Measurements from ENCODE around the gene WDR36. TPM values are rescaled to one million over a fixed set of nuclear protein-coding genes. Genes with fewer than 3 reads are reported as not detected.
A peak's percentile ranks its signal among the peaks of the same experiment; 100 is the strongest.

Gene WDR36
- total and polyA plus RNA-seq, 2 experiments from 2014 or later = 14.1 to 14.9 TPM

GRCh38 chr5:111153483-111153882 is 61.3 kb downstream of the WDR36 start:
- Histone ChIP-seq H3K36me3 (no peaks in the 10 kb centered on the region), H3K4me3 (no peak overlapping the region), H3K9me3 (ENCODE audit: low read depth) (no peaks in the 10 kb centered on the region), H3K4me1 (ENCODE audit: low read depth) (no peaks in the 10 kb centered on the region), H3K27ac (no peak overlapping the region), H3K27me3 (no peaks in the 10 kb centered on the region)
- no peak for TF ChIP-seq CTCF (IDR thresholded peaks at IDR 0.05; ENCODE audit: low read depth, low read length)
- no peak for DNase-seq (ENCODE audit: low read depth in 1 of 2, low spot score in 1 of 2)

- Histone ChIP-seq H3K9me3 (ENCODE audit: low read depth) (no peaks in the 10 kb centered on the region), H3K27me3 (no peaks in the 10 kb centered on the region), H3K36me3 (no peaks in the 10 kb centered on the region), H3K4me3 (no peak overlapping the region), H3K4me1 (ENCODE audit: low read depth) (no peaks in the 10 kb centered on the region), H3K27ac (no peak overlapping the region)
- DNase-seq (ENCODE audit: low read depth in 1 of 2, low spot score in 1 of 2) = no peak
- TF ChIP-seq CTCF (IDR thresholded peaks at IDR 0.05; ENCODE audit: low read depth, low read length) = no peak
Observed at GRCh38 chr5:111153945-111154344, 61.8 kb downstream of the WDR36 start.

- Histone ChIP-seq H3K36me3 (no peaks in the 10 kb centered on the region), H3K4me1 (ENCODE audit: low read depth) (no peaks in the 10 kb centered on the region), H3K27ac (no peak overlapping the region), H3K4me3 (no peak overlapping the region), H3K27me3 (no peaks in the 10 kb centered on the region), H3K9me3 (ENCODE audit: low read depth) (no peaks in the 10 kb centered on the region)
- DNase-seq (ENCODE audit: low read depth in 1 of 2, low spot score in 1 of 2) = peak; percentile 76 to 88
- TF ChIP-seq CTCF (IDR thresholded peaks at IDR 0.05; ENCODE audit: low read depth, low read length) = peak; percentile 100
Observed at GRCh38 chr5:111158105-111158744, 66.1 kb downstream of the WDR36 start.

- DNase-seq (ENCODE audit: low read depth in 1 of 2, low spot score in 1 of 2) = no peak
- no peaks in the 10 kb centered on the region for H3K4me1 ChIP-seq (ENCODE audit: low read depth)
- no peak for TF ChIP-seq CTCF (IDR thresholded peaks at IDR 0.05; ENCODE audit: low read depth, low read length)
- no peaks in the 10 kb centered on the region for H3K9me3 ChIP-seq (ENCODE audit: low read depth)
- no peak overlapping the region for H3K4me3 ChIP-seq
- H3K27ac ChIP-seq = no peak overlapping the region
- H3K36me3 ChIP-seq = no peaks in the 10 kb centered on the region
- H3K27me3 ChIP-seq = no peaks in the 10 kb centered on the region
Observed at GRCh38 chr5:111159845-111160244, 67.7 kb downstream of the WDR36 start.

- DNase-seq (ENCODE audit: low read depth in 1 of 2, low spot score in 1 of 2) = no peak
- H3K36me3 ChIP-seq = no peaks in the 10 kb centered on the region
- TF ChIP-seq CTCF (IDR thresholded peaks at IDR 0.05; ENCODE audit: low read depth, low read length) = no peak
- H3K4me3 ChIP-seq = no peak overlapping the region
- H3K27ac ChIP-seq = no peak overlapping the region
- no peaks in the 10 kb centered on the region for H3K9me3 ChIP-seq (ENCODE audit: low read depth)
- H3K27me3 ChIP-seq = no peaks in the 10 kb centered on the region
- no peaks in the 10 kb centered on the region for H3K4me1 ChIP-seq (ENCODE audit: low read depth)
Observed at GRCh38 chr5:111163000-111163399, 70.9 kb downstream of the WDR36 start.
